Neural progenitor cell (in vitro differentiated cells): ENCODE data around the gene RNF114.

Source experiments
- CTCF ChIP-seq: fragments of 200-600 bp; sonication (generic); IDR thresholded peaks from 2 replicates; pipeline ENCODE4 v1.5.1; 2017; ENCODE audit warnings: antibody characterized with exemption, mild to moderate bottlenecking
- EZH2 ChIP-seq: fragments of 200-600 bp; sonication (generic); IDR thresholded peaks from 2 replicates; pipeline ENCODE4 v1.6.1; 2017; ENCODE audit warnings: antibody characterized with exemption, mild to moderate bottlenecking, moderate library complexity

- TF ChIP-seq EZH2 (peak; percentile 59), CTCF (peak; percentile 21)
These were observed 21.1 kb upstream of the RNF114 start for GRCh38 chr20:49915118-49915379.
